BJ (cell line): ENCODE results near the gene CNOT3. TPM values are rescaled to one million over a fixed set of nuclear protein-coding genes. Genes with fewer than 3 reads are reported as not detected.

Experiments used
- CTCF ChIA-PET: fragments of 350-600 bp; formaldehyde crosslinking; extraction: SDS; loops from one replicate; lab custom pipeline; 2021; ENCODE audit warnings: antibody characterized with exemption, inconsistent platforms; lab: Yijun Ruan, JAX
- POLR2A ChIA-PET: fragments of 300-600 bp; sonication (Branson Sonifier 250); formaldehyde crosslinking; extraction: SDS; loops from one replicate; lab custom pipeline; 2021; ENCODE audit warnings: antibody characterized with exemption; lab: Charles Lee
- DNase-seq: peaks from one replicate; pipeline ENCODE4 v3.0.0-alpha.2; 2011; ENCODE audit warnings: low read depth
- H3K27me3 ChIP-seq: 2 replicates; pipeline ENCODE4 v1.6.0; 2011; ENCODE audit warnings: low read length; ENCODE audit not compliant: control insufficient read depth, insufficient read depth
- H3K36me3 ChIP-seq: 2 replicates; pipeline ENCODE4 v1.5.1; 2011; ENCODE audit warnings: low read length; ENCODE audit not compliant: control insufficient read depth, insufficient read depth
- H3K4me3 ChIP-seq: 2 replicates; pipeline ENCODE4 v1.5.1; 2011; ENCODE audit warnings: low read depth, mild to moderate bottlenecking, control low read depth, low read length
- CTCF ChIP-seq: IDR thresholded peaks from 2 replicates; pipeline ENCODE4 v1.5.1; 2011; ENCODE audit warnings: low read depth, mild to moderate bottlenecking, control low read depth, inconsistent platforms, low read length, moderate library complexity; ENCODE audit not compliant: insufficient read depth
- polyA plus RNA-seq: library from polyadenylated mRNA; depleted of rRNA; stranded (reverse); fragments of >200 nt; gene quantifications from 2 replicates; pipeline ENCODE4 v1.2.3, GENCODE V29; 2011

The CNOT3 gene
- polyA plus RNA-seq, 1 experiment: 6.3 TPM

GRCh38 chr19:54109651-54110050 lies 27.9 kb upstream of the CNOT3 start:
- CTCF ChIA-PET: interaction anchor here (0.8 kb wide), 1 partner anchor 9 kb away, joined by 3 read pairs; no protein-coding TSS in a partner anchor
- no peak for TF ChIP-seq CTCF
- no peak for DNase-seq
- Histone ChIP-seq H3K4me3 (no peak overlapping the region), H3K27me3 (no peaks in the 10 kb centered on the region), H3K36me3 (peaks cover 28% of the 10 kb centered on the region)
- POLR2A ChIA-PET: no interaction called here

- POLR2A ChIA-PET: interaction anchor here (1.4 kb wide), 1 partner anchor 23 kb away, joined by 7 read pairs; the partner anchor contains the start of gene CNOT3
These were observed 23.0 kb upstream of the CNOT3 start for GRCh38 chr19:54114340-54115108.

GRCh38 chr19:54115109-54116063 lies 22.2 kb upstream of the CNOT3 start, which contains the start of the genes PRPF31 and TFPT:
TSS of gene PRPF31 (plus strand) at chr19:54115754. CDS start at chr19:54118279, 2,525 bp downstream.
TSS of gene TFPT (minus strand) at chr19:54115657. CDS start at chr19:54115269, 388 bp downstream.
- H3K36me3 ChIP-seq: peaks cover 11% of the 10 kb centered on the region
- no peaks in the 10 kb centered on the region for H3K27me3 ChIP-seq
- TF ChIP-seq CTCF: no peak
- H3K4me3 ChIP-seq: peak within 1 kb of the TSS; percentile 67
- CTCF ChIA-PET: interaction anchor here (0.7 to 1.4 kb wide), 2 partner anchors 17 to 18 kb away, joined by 3 to 4 read pairs; no protein-coding TSS in a partner anchor
- DNase-seq: peak; percentile 77
- POLR2A ChIA-PET: interaction anchor here (1.4 kb wide), 1 partner anchor 22 kb away, joined by 7 read pairs; the partner anchor contains the start of gene CNOT3

More at GRCh38 chr19:54114340-54115108, 23.0 kb upstream of the CNOT3 start:
- CTCF ChIA-PET: interaction anchor here (0.7 to 1.4 kb wide), 2 partner anchors 16 to 17 kb away, joined by 3 to 4 read pairs; no protein-coding TSS in a partner anchor
- DNase-seq: no peak
- Histone ChIP-seq H3K4me3 (peak overlapping the region; percentile 67), H3K36me3 (peaks cover 12% of the 10 kb centered on the region), H3K27me3 (no peaks in the 10 kb centered on the region)
- TF ChIP-seq CTCF: no peak

- CTCF ChIA-PET: no interaction called here
- POLR2A ChIA-PET: no interaction called here
- no peak for TF ChIP-seq CTCF
- Histone ChIP-seq H3K27me3 (no peaks in the 10 kb centered on the region), H3K36me3 (peaks cover 34% of the 10 kb centered on the region), H3K4me3 (no peak overlapping the region)
- DNase-seq: no peak
These were observed 16.3 kb upstream of the CNOT3 start for GRCh38 chr19:54121259-54121658.
